Ovary (tissue), 3 donors: ENCODE measurements around the gene HYAL3.

Experiments
- POLR2A ChIP-seq: fragments of 450-650 bp; IDR thresholded peaks from one replicate; pipeline ENCODE4 v1.6.1; 2017; ENCODE audit warnings: antibody characterized with exemption, mild to moderate bottlenecking, moderate library complexity
- TF ChIP-seq, protein P1 (sequence below), 3 donors: fragments of 450-650 bp in 2 of 3; fragments of 200-600 bp in 1 of 3; IDR thresholded peaks; one replicate each; pipeline versions ENCODE4 v1.5.1 to v1.8.0; 2016 to 2022; ENCODE audit warnings: antibody characterized with exemption in 3 of 3, mild to moderate bottlenecking in 1 of 3
- donor health status: DM: no; HTN: no; CAD: no.

- TF ChIP-seq, protein P1, sequence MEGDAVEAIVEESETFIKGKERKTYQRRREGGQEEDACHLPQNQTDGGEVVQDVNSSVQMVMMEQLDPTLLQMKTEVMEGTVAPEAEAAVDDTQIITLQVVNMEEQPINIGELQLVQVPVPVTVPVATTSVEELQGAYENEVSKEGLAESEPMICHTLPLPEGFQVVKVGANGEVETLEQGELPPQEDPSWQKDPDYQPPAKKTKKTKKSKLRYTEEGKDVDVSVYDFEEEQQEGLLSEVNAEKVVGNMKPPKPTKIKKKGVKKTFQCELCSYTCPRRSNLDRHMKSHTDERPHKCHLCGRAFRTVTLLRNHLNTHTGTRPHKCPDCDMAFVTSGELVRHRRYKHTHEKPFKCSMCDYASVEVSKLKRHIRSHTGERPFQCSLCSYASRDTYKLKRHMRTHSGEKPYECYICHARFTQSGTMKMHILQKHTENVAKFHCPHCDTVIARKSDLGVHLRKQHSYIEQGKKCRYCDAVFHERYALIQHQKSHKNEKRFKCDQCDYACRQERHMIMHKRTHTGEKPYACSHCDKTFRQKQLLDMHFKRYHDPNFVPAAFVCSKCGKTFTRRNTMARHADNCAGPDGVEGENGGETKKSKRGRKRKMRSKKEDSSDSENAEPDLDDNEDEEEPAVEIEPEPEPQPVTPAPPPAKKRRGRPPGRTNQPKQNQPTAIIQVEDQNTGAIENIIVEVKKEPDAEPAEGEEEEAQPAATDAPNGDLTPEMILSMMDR (IDR thresholded peaks at IDR 0.05), result no peak
- TF ChIP-seq POLR2A, result no peak
These were observed 38.2 kb downstream of the HYAL3 start for GRCh38 chr3:50260942-50261441.
